HepG2 (cell line): Measurements from ENCODE around the gene KRT12. TPM values are rescaled to one million over a fixed set of nuclear protein-coding genes. Genes with fewer than 3 reads are reported as not detected.

Experiments used
- ATAC-seq: fragments of 200-7000 bp; cut with Tn5 transposase; 3 replicates; pipeline ENCODE4 v1.9.1; 2020; ENCODE audit warnings: mild to moderate bottlenecking, moderate library complexity
- BruUV-seq: library from RNA; stranded (reverse); fragments of 400-500 nt; replicated peaks from 2 replicates; lab custom pipeline; 2021; lab: Mats Ljungman, UMichigan
- CTCF ChIA-PET: fragments of 300-600 bp; formaldehyde crosslinking; extraction: SDS; loops from one replicate; lab custom pipeline; 2021; ENCODE audit warnings: low total read pairs, inconsistent platforms, low intra/inter-chr PET ratio; lab: Yijun Ruan, JAX
- POLR2A ChIA-PET: fragments of 350-600 bp; sonication (Branson Sonifier 250); formaldehyde crosslinking; loops from one replicate; lab custom pipeline; 2020; ENCODE audit warnings: antibody characterized with exemption, inconsistent platforms; lab: Yijun Ruan, JAX
- DNase-seq: peaks from one replicate; pipeline ENCODE4 v3.0.0-alpha.2; 2015; ENCODE audit warnings: low spot score
- FAIRE-seq: peaks from 3 replicates; lab custom pipeline; 2011; peaks lifted over from hg19 to GRCh38; lab: Jason Lieb, UNC
- H2AFZ ChIP-seq: one replicate; pipeline ENCODE4 v1.6.1; 2011; ENCODE audit warnings: low read length, inconsistent platforms
- H3K27ac ChIP-seq: fragments of 300-600 bp; 3 replicates; pipeline ENCODE4 v1.8.0; 2011; ENCODE audit warnings: mixed run types, mild to moderate bottlenecking, mixed read lengths, low read length, inconsistent platforms; ENCODE audit not compliant: insufficient read depth; ENCODE audit errors: extremely low read length
- H3K27me3 ChIP-seq, 2 experiments: fragments of 200-600 bp in 1 of 2; 2 replicates in 1 of 2; 3 replicates in 1 of 2; pipeline versions ENCODE4 v1.6.0 to v1.8.0; 2011; ENCODE audit warnings: low read length in 2 of 2, mild to moderate bottlenecking in 2 of 2, moderate library complexity in 2 of 2, inconsistent platforms in 1 of 2; ENCODE audit not compliant: insufficient read depth in 2 of 2, control insufficient read depth in 1 of 2
- H3K36me3 ChIP-seq, 2 experiments: fragments of 200-600 bp in 1 of 2; replicated peaks in 1 of 2; 2 replicates in 1 of 2; 3 replicates in 1 of 2; pipeline versions ENCODE4 v1.5.1 to v1.8.0; 2011; ENCODE audit warnings: low read length in 2 of 2, inconsistent platforms in 1 of 2; ENCODE audit not compliant: insufficient read depth in 2 of 2, control insufficient read depth in 1 of 2
- H3K4me1 ChIP-seq: 2 replicates; pipeline ENCODE4 v1.5.1; 2012; ENCODE audit warnings: low read length, inconsistent platforms; ENCODE audit not compliant: insufficient read depth
- H3K4me2 ChIP-seq: 2 replicates; pipeline ENCODE4 v1.6.0; 2011; ENCODE audit warnings: low read depth, low read length, inconsistent platforms
- H3K4me3 ChIP-seq, 3 experiments: fragments of 200-600 bp in 1 of 3; sonication (generic), shearing (Covaris generic) in 1 of 3; replicated peaks in 1 of 3; 2 replicates each; pipeline ENCODE4 v1.5.1; 2011 to 2016; ENCODE audit warnings: low read length in 3 of 3, inconsistent platforms in 2 of 3, low read depth in 2 of 3, mild to moderate bottlenecking in 2 of 3, control low read depth in 1 of 3, mixed read lengths in 1 of 3; ENCODE audit not compliant: insufficient read depth in 1 of 3
- H3K79me2 ChIP-seq: one replicate; pipeline ENCODE4 v1.6.1; 2011; ENCODE audit warnings: low read length, inconsistent platforms; ENCODE audit not compliant: insufficient read depth
- H3K9ac ChIP-seq: 2 replicates; pipeline ENCODE4 v1.6.0; 2011; ENCODE audit warnings: mild to moderate bottlenecking, low read depth, low read length, inconsistent platforms; ENCODE audit not compliant: insufficient read depth
- H3K9me3 ChIP-seq: 2 replicates; pipeline ENCODE4 v1.5.1; 2012; ENCODE audit warnings: mild to moderate bottlenecking, low read length
- H4K20me1 ChIP-seq: 2 replicates; pipeline ENCODE4 v1.6.0; 2011; ENCODE audit warnings: inconsistent platforms, mild to moderate bottlenecking, low read length, moderate library complexity; ENCODE audit not compliant: insufficient read depth
- AFF4 ChIP-seq: sonication (generic); formaldehyde crosslinking; IDR thresholded peaks from 2 replicates; pipeline ENCODE4 v1.4.0; 2020; ENCODE audit warnings: missing genetic modification reagents
- ARHGAP35 ChIP-seq: sonication (generic); formaldehyde crosslinking; IDR thresholded peaks from 2 replicates; pipeline ENCODE4 v1.9.0; 2022; ENCODE audit warnings: mild to moderate bottlenecking, inconsistent platforms, moderate library complexity, missing genetic modification reagents, borderline replicate concordance
- BHLHE40 ChIP-seq: IDR thresholded peaks from 2 replicates; pipeline ENCODE4 v1.6.1; 2011; ENCODE audit warnings: low read length, improper control_type of control experiment
- IKZF1 ChIP-seq: fragments of 450-650 bp; IDR thresholded peaks from 2 replicates; pipeline ENCODE4 v1.7.1; 2016
- KDM2A ChIP-seq: sonication (generic); formaldehyde crosslinking; IDR thresholded peaks from 2 replicates; pipeline ENCODE4 v1.4.0; 2020; ENCODE audit warnings: low read depth, missing genetic modification reagents, borderline replicate concordance
- KDM5A ChIP-seq: fragments of 200-600 bp; sonication (generic); IDR thresholded peaks from 2 replicates; pipeline ENCODE4 v1.7.0; 2018; ENCODE audit warnings: antibody characterized with exemption, mild to moderate bottlenecking, low read length, borderline replicate concordance
- MAFF ChIP-seq: IDR thresholded peaks from 2 replicates; pipeline ENCODE4 v1.6.1; 2011; ENCODE audit warnings: low read depth, low read length, improper control_type of control experiment
- NFATC3 ChIP-seq: sonication (generic); formaldehyde crosslinking; IDR thresholded peaks from 2 replicates; pipeline ENCODE4 v1.5.1; 2020; ENCODE audit warnings: mild to moderate bottlenecking, missing genetic modification reagents
- NFYB ChIP-seq: sonication (generic); formaldehyde crosslinking; IDR thresholded peaks from 2 replicates; pipeline ENCODE4 v1.4.0; 2020; ENCODE audit warnings: missing genetic modification reagents
- SIN3B ChIP-seq: fragments of 150-350 bp; IDR thresholded peaks from 2 replicates; pipeline ENCODE4 v1.6.1; 2014; ENCODE audit warnings: low read length
- SKI ChIP-seq: fragments of 450-650 bp; IDR thresholded peaks from one replicate; pipeline ENCODE4 v1.6.1; 2018; ENCODE audit warnings: mild to moderate bottlenecking; ENCODE audit not compliant: partially characterized antibody
- U2AF1 ChIP-seq: fragments of 200-400 bp; formaldehyde crosslinking; optimal IDR thresholded peaks from 2 replicates; pipeline ENCODE3; 2017; ENCODE audit warnings: mild to moderate bottlenecking, low read depth, low read length
- ZNF337 ChIP-seq: sonication (generic); formaldehyde crosslinking; IDR thresholded peaks from 2 replicates; pipeline ENCODE4 v1.5.1; 2020; ENCODE audit warnings: missing genetic modification reagents, low read depth, mild to moderate bottlenecking, borderline replicate concordance
- WGBS: methylation state at CpG from one replicate; pipeline ENCODE4 v1.1.6; 2017; ENCODE audit warnings: low lambda C conversion rate; 5-methylcytosine and 5-hydroxymethylcytosine counted together
- in situ Hi-C: cut with HindIII; loops from 2 replicates; pipeline ENCODE4 v1.10.0; 2017; ENCODE audit warnings: low pct_unique_long_range_greater_than_20kb; ENCODE audit not compliant: extremely low pct_ligation_motif_present
- intact Hi-C: fragments of 100-400 bp; cut with micrococcal nuclease; formaldehyde crosslinking; loops from one replicate; pipeline ENCODE4 v1.10.0; 2022; ENCODE audit not compliant: unreplicated experiment
- polyA plus RNA-seq, 8 experiments: library from polyadenylated mRNA; depleted of rRNA in 3 of 8; stranded (reverse) in 7 of 8; unstranded in 1 of 8; fragments of >200 nt; fragmentation: Illumina TruSeq in 4 of 8; extraction: Trizol in 4 of 8; gene quantifications; 2 replicates each; pipeline versions ENCODE4 v1.2.1 to v1.2.3, GENCODE V29; 2011 to 2016; ENCODE audit warnings: low read depth in 4 of 8, missing spikeins in 1 of 8, mixed read lengths in 1 of 8; ENCODE audit not compliant: insufficient read depth in 1 of 8
- total RNA-seq, 5 experiments: library from RNA; depleted of rRNA; stranded (reverse); fragments of >200 nt; fragmentation: Illumina TruSeq; extraction: Trizol; gene quantifications; 2 replicates each; pipeline ENCODE4 v1.2.3, GENCODE V29; 2016; ENCODE audit warnings: low read depth in 1 of 5

The KRT12 gene
- total and polyA plus RNA-seq, 2 of the 13 experiments (the other 11 are each of a cell fraction or from before 2014, with no cell fraction given): 0.07 to 0.09 TPM

GRCh38 chr17:40888196-40888720, 21.2 kb upstream of the KRT12 start:
- POLR2A ChIA-PET: no interaction called here
- 5% methylated on average over 2 of the region's 2 CpGs for WGBS
- Histone ChIP-seq H3K9me3 (no peaks in the 10 kb centered on the region), H4K20me1 (no peaks in the 10 kb centered on the region), H3K27me3 (peaks cover 0 to 23% of the 10 kb centered on the region in 2 experiments; a peak in 4 of 5 replicates), H3K79me2 (no peaks in the 10 kb centered on the region), H3K27ac (no peak overlapping the region), H3K4me1 (no peaks in the 10 kb centered on the region), H3K4me3 (no peak overlapping the region), H3K4me2 (no peak overlapping the region), H2AFZ (no peak overlapping the region), H3K9ac (no peak overlapping the region), H3K36me3 (no peaks in the 10 kb centered on the region)
- in situ Hi-C loops: no loop called here
- intact Hi-C loops: no loop called here
- no peak for TF ChIP-seq IKZF1
- TF ChIP-seq KDM5A: no peak
- no peak for TF ChIP-seq KDM2A (CRISPR knock-in tag)
- DNase-seq (no peak), ATAC-seq (no peak), FAIRE-seq (no peak)
- no TSS peak for BruUV-seq
- CTCF ChIA-PET: no interaction called here

- BruUV-seq: no TSS peak
- Histone ChIP-seq H3K9ac (no peak overlapping the region), H3K36me3 (no peaks in the 10 kb centered on the region), H4K20me1 (no peaks in the 10 kb centered on the region), H2AFZ (no peak overlapping the region), H3K4me1 (no peaks in the 10 kb centered on the region), H3K79me2 (no peaks in the 10 kb centered on the region), H3K4me2 (no peak overlapping the region), H3K27me3 (peaks cover 0 to 15% of the 10 kb centered on the region in 2 experiments; a peak in 4 of 5 replicates), H3K9me3 (no peaks in the 10 kb centered on the region), H3K27ac (no peak overlapping the region), H3K4me3 (no peak overlapping the region)
- DNase-seq (no peak), ATAC-seq (no peak), FAIRE-seq (no peak)
- in situ Hi-C loops: no loop called here
- CTCF ChIA-PET: no interaction called here
- intact Hi-C loops: no loop called here
- POLR2A ChIA-PET: no interaction called here
- WGBS: 16% methylated on average over 3 of the region's 3 CpGs
- TF ChIP-seq SKI: no peak
- no peak for TF ChIP-seq ZNF337 (CRISPR knock-in tag)
- TF ChIP-seq NFATC3 (CRISPR knock-in tag): no peak
- no peak for TF ChIP-seq NFYB
- no peak for TF ChIP-seq AFF4 (CRISPR knock-in tag)
- no peak for TF ChIP-seq ARHGAP35
- no peak for TF ChIP-seq SIN3B
- no peak for TF ChIP-seq BHLHE40
- no peak for TF ChIP-seq MAFF
- no peak for TF ChIP-seq U2AF1
Observed at GRCh38 chr17:40886090-40886489, 19.1 kb upstream of the KRT12 start.
